ENCODE data around the gene GMIP.

Gene GMIP

DNA sequence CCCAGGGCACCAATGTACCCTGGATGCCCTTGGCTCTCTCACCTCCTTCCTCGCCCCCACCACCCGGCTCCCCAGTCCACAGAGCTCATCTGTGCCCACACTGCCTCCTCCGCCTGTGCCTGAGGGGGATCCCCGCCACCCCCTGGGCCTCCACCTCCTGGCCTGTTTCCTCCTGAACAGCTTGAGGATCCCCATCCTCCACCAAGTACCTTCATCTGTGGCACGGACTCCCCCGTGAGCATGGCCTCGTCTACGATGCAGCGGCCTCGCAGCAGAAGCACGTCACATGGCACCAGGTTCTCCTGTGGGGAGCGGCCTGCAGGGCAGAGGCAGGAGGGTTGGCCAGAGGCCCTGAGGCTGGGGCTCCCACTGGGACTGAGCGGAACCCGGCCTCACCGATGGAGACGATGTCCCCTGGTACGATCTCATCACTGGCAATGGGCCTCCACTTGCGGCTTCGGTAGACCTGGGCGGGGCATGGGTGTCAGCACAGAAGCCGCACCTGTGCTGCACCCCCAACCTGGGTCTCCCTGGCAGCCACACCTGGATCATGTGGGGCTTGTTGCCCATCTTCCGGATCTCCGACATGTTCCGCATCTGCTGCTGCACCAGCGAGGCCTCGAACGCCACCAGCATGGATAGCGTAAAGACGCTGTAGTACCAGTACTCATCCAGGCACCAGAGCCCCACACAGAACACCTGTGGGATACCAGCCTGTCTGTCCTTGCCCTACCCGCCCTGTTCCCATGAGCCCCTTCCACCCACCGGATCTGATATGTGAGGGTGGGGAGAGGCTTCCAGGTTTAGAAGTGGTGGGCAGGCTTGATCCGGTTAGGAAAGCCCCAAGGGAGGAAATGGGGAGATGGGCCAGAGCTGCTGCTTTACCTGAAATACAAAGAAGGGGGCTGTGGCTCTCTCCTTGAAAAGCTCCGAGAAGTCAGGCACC, 13.3 kb upstream of the GMIP start:
- H3K36me3 ChIP-seq (ENCODE audit: insufficient read depth, low read length): peaks cover 65% of the 10 kb centered on the region
- H3K4me1 ChIP-seq (ENCODE audit: control insufficient read depth, insufficient read depth, low read length): peaks cover 8% of the 10 kb centered on the region
- H3K4me2 ChIP-seq (ENCODE audit: low read length): no peak overlapping the region
- H3K4me3 ChIP-seq (ENCODE audit: low read length): no peak overlapping the region
- H3K9ac ChIP-seq (ENCODE audit: low read depth, low read length): no peak overlapping the region
- H3K27me3 ChIP-seq (ENCODE audit: control insufficient read depth, insufficient read depth, low read length): no peaks in the 10 kb centered on the region
- no peaks in the 10 kb centered on the region for H3K9me3 ChIP-seq (replicated peaks; ENCODE audit: low read length)

DNA sequence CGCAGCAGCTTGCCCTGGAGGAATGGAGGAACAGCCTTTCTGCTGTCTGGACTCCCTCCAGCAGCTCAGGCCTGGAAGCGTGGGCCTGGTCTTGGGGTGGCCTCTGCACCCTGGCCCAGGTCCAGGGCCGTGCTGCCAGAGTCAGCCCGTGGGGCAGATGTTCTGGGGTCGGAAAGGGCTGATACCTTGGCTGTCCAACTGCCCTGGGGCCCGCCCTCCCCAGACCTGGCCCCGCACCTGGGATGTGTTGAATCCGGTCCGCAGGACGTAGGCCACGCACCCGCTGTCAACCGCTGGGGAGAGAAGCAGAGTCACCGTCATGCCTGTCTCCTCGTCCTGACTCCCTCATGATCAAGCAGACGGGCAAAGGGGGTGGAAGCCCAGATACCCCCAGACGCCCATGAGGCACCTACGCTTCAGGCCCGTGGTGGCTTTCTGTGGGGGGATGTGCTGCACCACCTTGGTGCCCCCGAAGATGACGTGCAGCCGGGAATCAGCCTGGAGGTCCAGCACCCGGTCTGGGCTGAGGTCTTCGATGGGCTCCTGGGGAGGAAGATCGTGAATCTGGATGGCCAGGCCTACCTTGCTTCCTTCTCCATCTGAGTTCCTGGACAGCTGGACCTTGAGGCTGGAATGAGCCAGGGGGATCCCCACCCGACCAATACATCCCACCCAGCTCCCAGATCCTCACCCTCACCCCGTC, 12.3 kb upstream of the GMIP start:
- Histone ChIP-seq H3K36me3 (ENCODE audit: insufficient read depth, low read length) (peaks cover 74% of the 10 kb centered on the region), H3K4me2 (ENCODE audit: low read length) (no peak overlapping the region), H3K9me3 (replicated peaks; ENCODE audit: low read length) (no peaks in the 10 kb centered on the region), H3K9ac (ENCODE audit: low read depth, low read length) (no peak overlapping the region), H3K27me3 (ENCODE audit: control insufficient read depth, insufficient read depth, low read length) (no peaks in the 10 kb centered on the region), H3K4me3 (ENCODE audit: low read length) (no peak overlapping the region), H3K4me1 (ENCODE audit: control insufficient read depth, insufficient read depth, low read length) (no peaks in the 10 kb centered on the region)

DNA sequence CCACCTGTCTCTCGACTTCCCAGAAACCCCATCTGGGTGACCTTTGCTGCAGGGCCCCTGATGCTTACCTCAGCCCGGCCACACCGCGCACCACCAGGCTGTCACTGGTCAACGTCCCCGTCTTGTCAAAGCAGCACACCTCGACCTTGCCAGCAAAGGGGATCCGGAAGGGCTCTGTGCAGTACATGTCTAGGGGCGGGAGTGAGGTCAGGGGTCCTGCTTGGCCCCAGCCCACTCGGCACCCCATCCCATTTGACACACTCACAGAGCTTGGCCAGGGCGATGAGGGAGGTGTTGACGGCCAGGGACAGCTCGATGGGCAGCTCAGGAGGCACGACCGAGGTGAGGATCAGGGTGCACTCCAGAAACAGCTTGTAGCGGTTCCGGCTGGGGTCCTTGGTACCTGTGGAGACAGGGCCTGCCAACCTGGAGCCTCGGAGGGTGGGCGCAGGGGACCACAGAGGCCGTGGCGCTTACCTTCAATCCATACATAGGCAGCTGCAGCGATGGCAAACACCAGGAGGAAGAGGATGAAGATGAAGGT, 11.7 kb upstream of the GMIP start:
- Histone ChIP-seq H3K9ac (ENCODE audit: low read depth, low read length) (no peak overlapping the region), H3K9me3 (replicated peaks; ENCODE audit: low read length) (no peaks in the 10 kb centered on the region), H3K4me1 (ENCODE audit: control insufficient read depth, insufficient read depth, low read length) (no peaks in the 10 kb centered on the region), H3K36me3 (ENCODE audit: insufficient read depth, low read length) (peaks cover 80% of the 10 kb centered on the region), H3K4me3 (ENCODE audit: low read length) (no peak overlapping the region), H3K4me2 (ENCODE audit: low read length) (no peak overlapping the region), H3K27me3 (ENCODE audit: control insufficient read depth, insufficient read depth, low read length) (no peaks in the 10 kb centered on the region)

- Histone ChIP-seq H3K4me2 (ENCODE audit: low read length) (no peak overlapping the region), H3K4me1 (ENCODE audit: control insufficient read depth, insufficient read depth, low read length) (no peaks in the 10 kb centered on the region), H3K36me3 (ENCODE audit: insufficient read depth, low read length) (peaks cover 79% of the 10 kb centered on the region), H3K4me3 (ENCODE audit: low read length) (no peak overlapping the region), H3K9me3 (replicated peaks; ENCODE audit: low read length) (no peaks in the 10 kb centered on the region), H3K27me3 (ENCODE audit: control insufficient read depth, insufficient read depth, low read length) (no peaks in the 10 kb centered on the region), H3K9ac (ENCODE audit: low read depth, low read length) (no peak overlapping the region)
Observed at GRCh38 chr19:19654441-19654840, 11.0 kb upstream of the GMIP start.

- peaks cover 81% of the 10 kb centered on the region for H3K36me3 ChIP-seq (ENCODE audit: insufficient read depth, low read length)
- H3K9ac ChIP-seq (ENCODE audit: low read depth, low read length): no peak overlapping the region
- no peaks in the 10 kb centered on the region for H3K4me1 ChIP-seq (ENCODE audit: control insufficient read depth, insufficient read depth, low read length)
- H3K27me3 ChIP-seq (ENCODE audit: control insufficient read depth, insufficient read depth, low read length): no peaks in the 10 kb centered on the region
- no peak overlapping the region for H3K4me3 ChIP-seq (ENCODE audit: low read length)
- no peaks in the 10 kb centered on the region for H3K9me3 ChIP-seq (replicated peaks; ENCODE audit: low read length)
- H3K4me2 ChIP-seq (ENCODE audit: low read length): no peak overlapping the region
Observed at GRCh38 chr19:19653597-19654147, 10.2 kb upstream of the GMIP start.

- Histone ChIP-seq H3K27me3 (ENCODE audit: control insufficient read depth, insufficient read depth, low read length) (no peaks in the 10 kb centered on the region), H3K9me3 (replicated peaks; ENCODE audit: low read length) (no peaks in the 10 kb centered on the region), H3K36me3 (ENCODE audit: insufficient read depth, low read length) (peaks cover 75% of the 10 kb centered on the region), H3K4me3 (ENCODE audit: low read length) (no peak overlapping the region), H3K4me2 (ENCODE audit: low read length) (no peak overlapping the region), H3K9ac (ENCODE audit: low read depth, low read length) (no peak overlapping the region), H3K4me1 (ENCODE audit: control insufficient read depth, insufficient read depth, low read length) (no peaks in the 10 kb centered on the region)
Observed at GRCh38 chr19:19652482-19653295, 9.2 kb upstream of the GMIP start.

DNA sequence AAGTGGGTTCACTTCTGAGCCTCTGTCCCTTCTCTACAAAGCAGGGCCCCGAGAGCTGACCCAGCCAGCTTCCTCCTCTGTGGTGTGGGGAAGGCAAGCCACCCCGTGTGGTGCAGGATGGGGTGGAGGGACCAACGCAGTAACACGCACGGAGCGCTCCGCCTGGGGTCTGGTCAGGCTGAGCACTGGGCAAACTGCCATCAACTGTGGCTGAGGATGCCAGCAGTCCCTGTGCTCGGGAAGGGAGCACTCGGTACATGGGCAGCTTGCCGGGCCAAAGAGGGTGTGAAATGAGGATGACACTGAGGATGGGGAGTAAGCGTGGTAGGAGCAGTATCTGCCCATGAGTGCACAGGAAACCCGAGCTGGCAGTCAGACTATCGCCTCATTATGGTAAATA, 7.6 kb upstream of the GMIP start:
- H3K4me2 ChIP-seq (ENCODE audit: low read length): no peak overlapping the region
- H3K9ac ChIP-seq (ENCODE audit: low read depth, low read length): no peak overlapping the region
- H3K36me3 ChIP-seq (ENCODE audit: insufficient read depth, low read length): peaks cover 74% of the 10 kb centered on the region
- no peaks in the 10 kb centered on the region for H3K27me3 ChIP-seq (ENCODE audit: control insufficient read depth, insufficient read depth, low read length)
- H3K4me1 ChIP-seq (ENCODE audit: control insufficient read depth, insufficient read depth, low read length): no peaks in the 10 kb centered on the region
- no peaks in the 10 kb centered on the region for H3K9me3 ChIP-seq (replicated peaks; ENCODE audit: low read length)
- no peak overlapping the region for H3K4me3 ChIP-seq (ENCODE audit: low read length)

DNA sequence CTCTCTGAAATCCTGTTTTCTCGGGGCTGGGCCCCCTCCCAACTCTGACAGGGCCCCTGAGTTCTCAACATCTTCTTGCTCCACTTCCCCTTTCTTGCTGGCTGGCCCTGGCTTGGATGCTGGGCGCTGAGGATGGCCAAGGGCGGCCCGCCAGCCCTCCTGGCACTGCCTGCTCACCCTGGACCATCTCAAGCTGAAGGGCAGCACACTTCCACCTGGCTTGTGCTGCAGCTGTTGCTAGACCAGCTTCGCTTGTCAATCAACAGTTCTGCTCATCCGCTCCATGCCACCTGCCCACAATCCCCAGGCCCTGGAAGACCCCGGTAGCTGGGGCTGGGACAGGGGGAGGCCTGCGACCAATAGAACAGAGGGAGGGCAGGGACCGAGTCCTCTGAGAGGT, 6.9 kb upstream of the GMIP start:
- peaks cover 74% of the 10 kb centered on the region for H3K36me3 ChIP-seq (ENCODE audit: insufficient read depth, low read length)
- H3K9me3 ChIP-seq (replicated peaks; ENCODE audit: low read length): no peaks in the 10 kb centered on the region
- H3K4me1 ChIP-seq (ENCODE audit: control insufficient read depth, insufficient read depth, low read length): no peaks in the 10 kb centered on the region
- H3K4me2 ChIP-seq (ENCODE audit: low read length): no peak overlapping the region
- no peak overlapping the region for H3K9ac ChIP-seq (ENCODE audit: low read depth, low read length)
- no peak overlapping the region for H3K4me3 ChIP-seq (ENCODE audit: low read length)
- no peaks in the 10 kb centered on the region for H3K27me3 ChIP-seq (ENCODE audit: control insufficient read depth, insufficient read depth, low read length)

DNA sequence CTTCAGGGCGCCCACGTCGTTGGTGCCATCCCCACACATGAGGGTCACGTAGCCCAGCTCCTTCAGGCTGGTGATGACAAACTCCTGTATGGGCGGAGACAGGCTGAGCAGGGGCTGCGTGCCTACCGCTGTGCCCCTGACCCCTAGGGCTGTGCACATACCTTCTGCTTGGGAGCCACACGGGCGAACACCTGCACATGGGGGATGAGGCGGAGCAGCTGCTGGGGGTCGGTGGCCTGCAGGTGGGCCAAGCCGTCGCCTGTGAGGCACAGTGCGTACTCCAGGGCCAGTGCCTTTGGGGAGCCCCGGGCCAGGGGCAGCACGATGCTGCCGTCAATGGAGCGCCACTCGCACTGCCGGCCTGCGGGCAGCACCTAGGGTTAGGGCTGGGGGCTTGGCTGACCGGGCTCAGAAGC, 6.1 kb upstream of the GMIP start:
- no peaks in the 10 kb centered on the region for H3K9me3 ChIP-seq (replicated peaks; ENCODE audit: low read length)
- no peak overlapping the region for H3K9ac ChIP-seq (ENCODE audit: low read depth, low read length)
- H3K4me1 ChIP-seq (ENCODE audit: control insufficient read depth, insufficient read depth, low read length): no peaks in the 10 kb centered on the region
- no peak overlapping the region for H3K4me2 ChIP-seq (ENCODE audit: low read length)
- H3K4me3 ChIP-seq (ENCODE audit: low read length): no peak overlapping the region
- peaks cover 75% of the 10 kb centered on the region for H3K36me3 ChIP-seq (ENCODE audit: insufficient read depth, low read length)
- no peaks in the 10 kb centered on the region for H3K27me3 ChIP-seq (ENCODE audit: control insufficient read depth, insufficient read depth, low read length)

DNA sequence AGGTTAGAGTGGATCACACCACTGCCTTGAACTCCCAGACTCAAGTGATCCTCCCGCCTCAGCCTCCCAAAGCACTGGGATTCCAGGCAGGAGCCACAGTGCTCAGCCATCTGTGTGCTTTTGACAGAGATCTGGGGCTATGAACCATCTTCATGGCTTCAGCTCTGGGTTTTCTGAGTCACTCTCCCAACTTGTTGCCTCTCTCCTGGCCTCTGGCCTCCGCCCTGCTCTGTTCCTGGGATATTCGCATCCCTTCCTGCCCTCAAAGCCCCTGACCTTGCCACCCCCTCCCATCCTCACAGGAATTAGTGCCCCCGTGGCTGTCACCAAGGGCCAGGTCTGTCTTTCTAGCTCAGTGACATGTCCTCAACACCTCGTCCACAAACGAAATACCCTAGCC, 5.7 kb upstream of the GMIP start:
- Histone ChIP-seq H3K36me3 (ENCODE audit: insufficient read depth, low read length) (peaks cover 70% of the 10 kb centered on the region), H3K9ac (ENCODE audit: low read depth, low read length) (no peak overlapping the region), H3K27me3 (ENCODE audit: control insufficient read depth, insufficient read depth, low read length) (no peaks in the 10 kb centered on the region), H3K4me2 (ENCODE audit: low read length) (no peak overlapping the region), H3K9me3 (replicated peaks; ENCODE audit: low read length) (no peaks in the 10 kb centered on the region), H3K4me1 (ENCODE audit: control insufficient read depth, insufficient read depth, low read length) (no peaks in the 10 kb centered on the region), H3K4me3 (ENCODE audit: low read length) (no peak overlapping the region)
